ENCODE data around the gene INAFM1. TPM values are rescaled to one million over a fixed set of nuclear protein-coding genes. Genes with fewer than 3 reads are reported as not detected.
"Not testable (repeated sequence)": the region's sequence is repeated elsewhere in the genome, so short reads cannot be mapped to it uniquely, and the experiment has no call there.

The INAFM1 gene
- polyA plus RNA-seq, 5 donors, result 7.1 to 17.1 (median 11.4) TPM

GRCh38 chr19:47239610-47240296 is 34.9 kb upstream of the INAFM1 start:
- no peak for DNase-seq

GRCh38 chr19:47240556-47240955 is 34.1 kb upstream of the INAFM1 start:
- no peak for DNase-seq

- DNase-seq, result peak in 1 of 2 donors; percentile 33
Measured at GRCh38 chr19:47240996-47241918, 33.4 kb upstream of the INAFM1 start.

GRCh38 chr19:47241919-47242577 is 32.6 kb upstream of the INAFM1 start:
- DNase-seq, result no peak

GRCh38 chr19:47243364-47243775 is 31.3 kb upstream of the INAFM1 start:
- no peak for DNase-seq

GRCh38 chr19:47243776-47244547 is 30.7 kb upstream of the INAFM1 start:
- peak; percentile 91 for DNase-seq

- peak in 1 of 2 donors; percentile 45 for DNase-seq
Measured at GRCh38 chr19:47247308-47247990, 27.2 kb upstream of the INAFM1 start.

- not testable (repeated sequence) for DNase-seq
Measured at GRCh38 chr19:47253016-47253415, 21.7 kb upstream of the INAFM1 start.

GRCh38 chr19:47253467-47253881 is 21.2 kb upstream of the INAFM1 start:
- DNase-seq, result no peak

GRCh38 chr19:47253970-47254369 is 20.7 kb upstream of the INAFM1 start:
- no peak for DNase-seq

DNA sequence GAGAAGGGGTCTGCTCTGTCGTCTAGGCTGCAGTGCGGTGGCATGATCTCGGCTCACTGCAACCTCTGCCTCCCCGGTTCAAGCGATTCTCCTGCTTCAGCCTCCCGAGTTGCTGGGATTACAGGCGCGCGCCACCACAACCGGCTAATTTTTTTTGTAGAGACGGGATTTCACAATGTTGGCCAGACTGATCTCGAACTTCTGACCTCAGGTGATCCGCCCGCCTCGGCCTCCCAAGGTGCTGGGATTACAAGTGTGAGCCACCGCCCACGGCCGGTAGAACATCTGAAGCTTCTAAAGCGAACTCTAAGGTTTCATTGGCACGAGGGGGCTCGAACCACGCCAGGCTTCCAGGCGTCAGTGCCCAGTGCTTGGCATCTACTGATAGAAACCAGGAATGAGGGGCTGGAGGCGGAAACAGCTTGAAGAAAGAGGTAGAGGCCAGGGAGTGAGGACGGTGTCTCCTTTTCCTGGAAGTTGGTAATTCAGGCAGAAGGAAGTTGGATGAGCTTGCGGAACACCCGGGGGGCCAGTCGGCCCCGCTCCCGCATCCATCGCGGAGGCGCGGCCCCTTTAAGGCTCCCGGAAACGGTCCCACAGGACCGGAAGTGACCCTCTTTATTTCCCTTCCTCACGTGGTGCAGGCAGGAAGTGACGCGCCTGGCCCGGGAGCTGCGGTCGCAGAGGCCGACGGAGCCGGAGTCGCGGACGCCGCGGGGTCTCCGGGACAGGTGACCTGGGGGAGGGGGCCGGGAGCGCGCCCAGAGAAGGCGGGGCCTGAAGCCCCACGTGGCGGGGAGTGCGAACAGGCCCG is 18.6 kb upstream of the INAFM1 start, which contains the start of gene CCDC9:
CCDC9 (plus strand) TSS at position 647 of the 814 bp plus-strand sequence. CDS start 1,876 bp downstream, outside the sequence.
- peak; percentile 95 to 97 for DNase-seq

GRCh38 chr19:47256693-47257410 is 17.8 kb upstream of the INAFM1 start:
- DNase-seq, result peak; percentile 99

GRCh38 chr19:47257411-47258169 is 17.1 kb upstream of the INAFM1 start:
- no peak for DNase-seq

- DNase-seq, result no peak
Measured at GRCh38 chr19:47258434-47258833, 16.3 kb upstream of the INAFM1 start.

- no peak for DNase-seq
Measured at GRCh38 chr19:47258895-47259555, 15.7 kb upstream of the INAFM1 start.

DNA sequence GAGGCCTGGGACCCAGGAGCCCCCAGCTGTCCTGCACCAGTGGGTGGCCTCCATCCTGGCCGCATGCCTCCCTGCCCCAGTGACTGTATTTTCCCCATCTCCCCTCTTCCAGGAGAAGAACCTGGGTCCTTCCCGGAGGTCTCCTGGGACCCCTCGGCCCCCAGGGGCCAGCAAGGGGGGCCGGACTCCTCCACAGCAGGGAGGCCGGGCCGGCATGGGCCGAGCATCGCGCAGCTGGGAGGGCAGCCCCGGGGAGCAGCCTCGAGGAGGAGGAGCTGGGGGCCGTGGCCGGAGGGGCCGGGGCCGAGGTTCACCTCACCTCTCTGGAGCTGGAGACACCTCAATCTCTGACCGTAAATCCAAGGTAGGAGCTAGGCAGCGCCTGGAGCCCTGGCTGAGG is 14.2 kb upstream of the INAFM1 start:
- DNase-seq, result no peak

GRCh38 chr19:47261946-47262793 is 12.5 kb upstream of the INAFM1 start:
- not testable (repeated sequence) for DNase-seq
